ENCODE data around the gene HCRTR1. TPM values are rescaled to one million over a fixed set of nuclear protein-coding genes. Genes with fewer than 3 reads are reported as not detected.
"Not testable (repeated sequence)": the region's sequence is repeated elsewhere in the genome, so short reads cannot be mapped to it uniquely, and the experiment has no call there.

The HCRTR1 gene
- total RNA-seq, 1 donor from 2014 or later: 1.1 TPM

- DNase-seq: no peak
Observed at GRCh38 chr1:31581821-31582810, 35.4 kb upstream of the HCRTR1 start.

- no peak for DNase-seq
Observed at GRCh38 chr1:31583082-31583994, 34.2 kb upstream of the HCRTR1 start.

DNA sequence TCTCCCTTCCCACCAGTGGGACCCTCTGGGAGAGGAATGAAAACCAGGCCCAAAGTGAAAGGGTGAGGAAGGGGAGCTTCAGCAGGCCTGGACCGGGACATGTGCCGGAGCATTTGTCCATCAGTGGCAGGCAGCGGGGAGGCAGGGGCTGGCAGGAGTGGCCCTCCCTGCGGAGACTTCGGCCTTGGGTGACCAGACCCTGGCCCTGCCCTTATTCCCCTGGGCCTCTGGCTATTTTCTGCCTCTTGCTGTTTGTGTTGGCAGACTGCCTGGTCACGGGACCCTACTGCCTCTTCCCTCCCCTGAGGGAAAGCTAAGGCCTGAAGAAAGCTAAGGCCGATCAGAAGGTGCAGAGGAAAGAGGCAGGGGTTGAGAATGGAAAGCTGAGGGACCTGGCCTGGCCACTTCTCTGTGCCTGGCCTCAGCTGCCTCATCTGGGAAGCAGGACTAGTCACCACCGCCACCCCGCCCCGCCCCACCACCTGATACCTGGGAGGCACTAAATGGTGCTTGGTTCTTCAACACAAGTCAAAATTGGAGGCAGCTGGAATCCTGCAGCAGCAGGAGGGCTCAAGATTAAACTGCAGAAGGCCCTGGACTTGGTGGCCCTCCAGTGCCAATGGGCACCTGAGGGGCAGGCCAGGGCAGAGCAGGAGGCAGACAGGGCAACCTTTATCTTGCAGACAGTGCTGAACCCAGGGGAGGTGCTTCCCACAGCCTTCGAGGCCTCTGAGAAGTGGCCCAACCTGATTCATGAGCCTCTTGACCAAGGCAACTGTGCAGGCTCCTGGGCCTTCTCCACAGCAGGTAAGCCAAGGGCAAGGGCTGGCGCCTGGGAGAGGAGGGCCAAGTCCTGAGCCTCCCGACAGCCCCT is 33.3 kb upstream of the HCRTR1 start:
- DNase-seq: no peak

- no peak for DNase-seq
Observed at GRCh38 chr1:31584869-31585735, 32.4 kb upstream of the HCRTR1 start.

GRCh38 chr1:31585736-31586365 is 31.6 kb upstream of the HCRTR1 start:
- no peak for DNase-seq

GRCh38 chr1:31586376-31587327 is 30.8 kb upstream of the HCRTR1 start:
- no peak for DNase-seq

GRCh38 chr1:31587328-31587699 is 30.2 kb upstream of the HCRTR1 start:
- not testable (repeated sequence) for DNase-seq

DNA sequence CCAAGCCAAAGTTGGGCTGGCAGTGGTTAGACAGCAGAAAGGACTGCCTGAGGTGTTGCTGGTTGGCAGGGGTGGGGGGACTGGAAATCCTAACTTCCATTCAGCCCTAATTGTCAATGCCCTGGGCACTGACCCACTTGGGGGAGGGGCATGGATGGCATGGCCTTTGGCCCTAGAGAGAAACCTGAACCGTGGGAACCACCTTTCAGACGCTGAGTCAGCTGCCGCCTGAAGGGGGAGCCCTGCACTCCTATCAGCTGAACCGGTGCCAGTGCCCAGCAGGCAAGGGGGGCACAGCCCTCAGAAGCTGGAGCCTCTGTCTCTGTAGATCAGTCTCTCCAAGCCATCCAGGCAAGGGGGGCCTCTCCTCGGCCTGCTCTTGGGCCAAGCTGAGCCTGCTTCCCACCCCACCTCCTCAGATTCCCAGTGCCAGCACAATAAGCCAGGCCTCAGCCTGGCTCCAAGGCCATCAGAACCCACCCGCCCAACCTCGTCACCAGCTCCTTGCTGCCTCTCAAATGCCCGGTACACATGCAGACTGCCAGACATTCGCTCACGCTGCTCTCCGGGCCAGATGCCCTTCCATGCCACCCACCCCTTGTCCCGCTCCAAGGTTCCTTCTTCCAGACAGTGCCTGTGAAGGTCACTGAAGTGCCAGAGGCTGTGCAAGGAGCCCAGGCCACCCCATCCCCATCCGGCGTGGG is 29.6 kb upstream of the HCRTR1 start:
- no peak for DNase-seq

- DNase-seq: no peak
Observed at GRCh38 chr1:31588751-31589515, 28.6 kb upstream of the HCRTR1 start.

DNA sequence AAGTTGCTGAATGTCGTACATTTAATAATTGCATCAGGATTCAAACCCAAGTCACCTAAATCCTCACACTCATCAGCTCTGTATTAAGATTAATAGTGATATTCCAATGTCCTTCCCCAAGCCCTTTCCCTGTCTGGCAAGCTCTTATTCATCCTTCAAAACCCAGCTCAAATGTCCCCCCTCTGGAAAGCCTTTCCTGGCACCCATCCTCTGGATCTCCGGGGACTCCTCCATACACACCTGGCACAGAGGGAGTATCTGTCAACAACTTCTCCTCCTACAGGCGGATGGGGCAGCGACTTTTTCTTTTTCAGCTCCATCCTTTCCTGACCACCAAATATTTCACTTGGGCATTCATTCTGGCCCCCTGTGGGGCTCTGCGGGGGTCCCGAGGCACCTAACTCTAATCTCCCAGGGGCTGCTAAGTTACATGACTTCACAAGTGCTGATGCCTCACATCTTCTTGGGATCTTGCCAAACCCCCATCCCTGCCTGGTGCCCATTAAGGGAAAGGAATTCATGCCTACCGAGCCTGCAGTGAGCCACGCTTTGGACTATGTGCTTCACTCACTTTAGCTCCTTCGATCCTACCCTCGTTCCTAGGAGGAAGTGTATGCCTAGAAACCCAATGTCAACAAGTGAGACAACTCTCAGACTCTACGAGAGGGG is 25.9 kb upstream of the HCRTR1 start:
- no peak for DNase-seq

GRCh38 chr1:31592132-31592531 is 25.4 kb upstream of the HCRTR1 start:
- no peak for DNase-seq

DNA sequence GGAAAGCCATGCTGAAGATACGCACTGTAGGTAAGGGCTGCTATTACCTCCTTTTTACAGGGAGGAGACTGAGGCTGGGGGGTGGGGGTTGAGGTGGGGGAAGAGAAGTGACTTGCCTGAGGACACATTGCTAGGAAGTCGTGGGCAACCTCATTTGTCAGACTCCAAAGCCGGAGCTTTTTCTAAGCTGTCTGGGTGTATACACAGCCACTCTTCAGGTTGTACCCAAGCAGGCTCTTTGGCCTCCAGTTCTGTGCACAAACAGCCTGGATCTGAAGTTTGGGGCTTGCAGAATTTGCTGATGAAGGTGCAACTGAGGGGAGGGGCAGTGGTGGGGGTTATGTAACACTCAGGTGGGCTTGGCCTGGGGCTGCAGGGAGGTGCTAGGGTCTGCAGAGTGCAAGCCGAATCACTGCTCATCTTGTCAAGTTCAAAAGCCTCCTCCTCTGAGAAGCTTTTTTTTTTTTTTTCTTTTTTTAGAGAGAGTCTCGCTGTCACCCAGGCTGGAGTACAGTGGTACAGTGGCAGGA is 24.3 kb upstream of the HCRTR1 start:
- no peak for DNase-seq

DNA sequence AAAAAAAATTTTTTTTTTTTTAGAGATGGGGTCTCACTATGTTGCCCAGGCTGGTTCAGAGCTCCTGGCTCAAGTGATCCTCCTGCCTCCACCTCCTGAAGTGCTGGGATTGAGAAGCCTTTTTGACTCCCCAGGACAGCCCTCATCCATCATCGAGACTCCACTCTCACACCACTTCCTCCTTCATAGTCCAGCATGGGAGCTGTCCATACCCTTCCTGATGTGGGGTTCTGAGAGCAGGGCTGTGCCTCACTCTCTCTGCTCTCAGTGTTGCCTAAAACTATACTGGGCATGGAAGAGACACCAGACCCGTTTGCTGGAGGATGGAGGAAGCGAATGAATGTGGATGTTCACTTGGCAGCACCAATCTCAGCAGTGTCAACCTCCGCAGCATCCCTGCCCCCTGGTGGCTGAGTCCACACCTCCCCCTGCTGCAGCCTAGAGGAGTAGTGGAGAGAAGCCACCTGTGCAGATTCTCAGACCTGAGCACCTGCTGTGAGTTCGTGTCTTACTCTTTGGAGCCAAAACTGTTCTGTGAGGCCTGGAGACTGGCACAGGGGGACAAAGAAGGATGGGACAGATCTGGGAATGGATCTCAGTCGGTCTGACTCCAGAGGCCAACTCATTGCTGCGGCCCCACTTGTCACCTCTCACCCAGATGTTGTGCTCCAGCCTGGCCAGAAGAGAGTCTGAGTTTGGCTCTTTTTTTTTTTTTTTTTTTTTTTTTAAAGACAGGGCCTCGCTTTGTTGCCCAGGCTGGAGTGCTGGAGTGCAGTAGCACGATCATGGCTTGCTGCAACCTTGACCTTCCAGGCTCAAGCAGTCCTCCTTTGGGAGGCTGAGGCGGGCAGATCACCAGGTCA is 23.5 kb upstream of the HCRTR1 start:
- no peak for DNase-seq

DNA sequence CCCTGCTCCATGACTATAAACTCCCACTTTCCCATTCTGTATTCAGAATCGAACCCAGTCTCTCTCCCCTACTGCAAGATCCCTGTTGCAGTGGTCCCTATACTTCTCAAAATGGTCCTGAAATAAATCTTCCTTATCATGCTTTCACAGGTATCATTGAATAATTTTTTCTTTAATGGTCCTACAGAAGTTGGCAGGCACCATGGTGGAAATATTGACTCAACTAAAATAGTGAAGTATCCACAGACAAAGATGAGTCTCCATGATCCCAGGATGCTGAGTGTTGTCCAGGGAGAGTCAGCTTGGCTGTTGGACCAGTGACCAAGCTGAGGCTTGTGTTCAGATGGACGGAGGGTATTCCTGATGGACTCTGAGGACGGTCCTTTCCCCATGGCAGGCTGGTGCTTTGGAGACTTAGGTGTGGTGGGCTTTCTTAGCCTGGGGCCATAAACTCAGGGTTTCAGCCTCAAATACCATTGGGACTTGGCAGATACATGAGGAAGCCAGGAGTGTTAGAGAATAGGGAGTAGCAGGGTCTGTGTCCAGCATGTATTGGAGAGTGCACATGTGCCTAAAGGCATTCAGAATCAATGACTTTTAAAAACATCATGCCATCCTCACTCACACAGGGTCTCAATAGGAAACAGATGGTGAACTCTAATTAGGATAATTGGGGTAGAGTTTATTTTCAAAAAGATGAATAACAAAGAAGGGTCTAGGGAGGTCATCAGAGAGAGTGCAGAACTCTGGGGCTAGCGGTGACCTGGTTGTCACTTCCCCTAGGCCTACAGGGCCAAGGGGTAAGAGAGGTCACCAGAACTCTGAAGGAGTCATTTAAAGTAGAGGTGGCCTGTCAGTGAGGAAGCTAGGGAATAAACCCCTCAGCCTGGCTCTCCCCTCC is 21.4 kb upstream of the HCRTR1 start:
- no peak for DNase-seq

GRCh38 chr1:31596737-31597097 is 20.8 kb upstream of the HCRTR1 start:
- DNase-seq: no peak

Data from occipital lobe (tissue), 2 donors.